GM12878 (cell line): Measurements from ENCODE around the gene COL17A1. TPM values are rescaled to one million over a fixed set of nuclear protein-coding genes. Genes with fewer than 3 reads are reported as not detected.

Experiments
- ATAC-seq: fragments of 200-7000 bp; cut with Tn5 transposase; 3 replicates; pipeline ENCODE4 v1.9.1; 2020; ENCODE audit warnings: mild to moderate bottlenecking, moderate library complexity
- BruUV-seq: library from RNA; stranded (reverse); fragments of 400-500 nt; replicated peaks from 2 replicates; lab custom pipeline; 2021; lab: Mats Ljungman, UMichigan
- CTCF ChIA-PET: fragments of 300-600 bp; sonication (Branson Sonifier 250); formaldehyde crosslinking; extraction: SDS; loops from one replicate; lab custom pipeline; 2021; ENCODE audit warnings: inconsistent platforms; lab: Yijun Ruan, JAX
- POLR2A ChIA-PET: fragments of 350-600 bp; formaldehyde crosslinking; extraction: SDS; loops from one replicate; lab custom pipeline; 2021; ENCODE audit warnings: inconsistent platforms; lab: Charles Lee
- RAD21 ChIA-PET: fragments of 300-600 bp; sonication (Branson Sonifier 250); formaldehyde crosslinking; loops from one replicate; lab custom pipeline; 2023; ENCODE audit warnings: antibody characterized with exemption; ENCODE audit not compliant: unreplicated experiment; lab: Charles Lee
- SMC1A ChIA-PET: fragments of 300-600 bp; sonication (Branson Sonifier 250); formaldehyde crosslinking; loops from one replicate; lab custom pipeline; 2023; ENCODE audit not compliant: unreplicated experiment, uncharacterized antibody; lab: Charles Lee
- DNase-seq: peaks from one replicate; pipeline ENCODE4 v3.0.0-alpha.2; 2011; ENCODE audit warnings: low read depth, low spot score
- FAIRE-seq: peaks from 3 replicates; lab custom pipeline; 2011; peaks lifted over from hg19 to GRCh38; lab: Jason Lieb, UNC
- H2AFZ ChIP-seq: 2 replicates; pipeline ENCODE4 v1.6.0; 2011; ENCODE audit warnings: low read depth, low read length, control low read depth; ENCODE audit not compliant: control insufficient read depth
- H3K27ac ChIP-seq: 2 replicates; pipeline ENCODE4 v1.5.1; 2011; ENCODE audit warnings: control low read depth; ENCODE audit not compliant: control insufficient read depth, insufficient read depth
- H3K27me3 ChIP-seq, 2 experiments: replicated peaks in 1 of 2; 2 replicates each; pipeline versions ENCODE4 v1.6.0 to v1.6.1; 2011; ENCODE audit warnings: low read length in 1 of 2; ENCODE audit not compliant: control insufficient read depth in 2 of 2, insufficient read depth in 2 of 2
- H3K36me3 ChIP-seq, 2 experiments: 2 replicates each; pipeline ENCODE4 v1.5.1; 2011; ENCODE audit warnings: low read length in 1 of 2; ENCODE audit not compliant: control insufficient read depth in 2 of 2, insufficient read depth in 2 of 2
- H3K4me1 ChIP-seq: 2 replicates; pipeline ENCODE4 v1.6.1; 2011; ENCODE audit warnings: mild to moderate bottlenecking, low read length, moderate library complexity, mixed read lengths; ENCODE audit not compliant: control insufficient read depth, insufficient read depth
- H3K4me2 ChIP-seq: 2 replicates; pipeline ENCODE4 v1.6.0; 2011; ENCODE audit warnings: control low read depth; ENCODE audit not compliant: control insufficient read depth, insufficient read depth
- H3K4me3 ChIP-seq: fragments of 200-600 bp; sonication (generic); 2 replicates; pipeline ENCODE4 v1.5.1; 2016
- H3K79me2 ChIP-seq: 2 replicates; pipeline ENCODE4 v1.6.0; 2011; ENCODE audit warnings: low read length; ENCODE audit not compliant: control insufficient read depth, insufficient read depth
- H3K9ac ChIP-seq: 2 replicates; pipeline ENCODE4 v1.8.0; 2011; ENCODE audit warnings: low read length, control low read depth, mixed read lengths; ENCODE audit not compliant: control insufficient read depth, insufficient read depth
- H3K9me3 ChIP-seq: replicated peaks from 3 replicates; pipeline ENCODE4 v1.5.1; 2011; ENCODE audit warnings: mild to moderate bottlenecking, low read length; ENCODE audit not compliant: control insufficient read depth, insufficient read depth
- H4K20me1 ChIP-seq: 2 replicates; pipeline ENCODE4 v1.6.0; 2011; ENCODE audit not compliant: control insufficient read depth, insufficient read depth
- BMI1 ChIP-seq: fragments of 450-650 bp; IDR thresholded peaks from 2 replicates; pipeline ENCODE4 v1.6.1; 2016; ENCODE audit warnings: mild to moderate bottlenecking, moderate library complexity, borderline replicate concordance
- E2F4 ChIP-seq: IDR thresholded peaks from 2 replicates; pipeline ENCODE4 v1.6.1; 2012; ENCODE audit warnings: low read depth, low read length, improper control_type of control experiment
- GABPA ChIP-seq: IDR thresholded peaks from 2 replicates; pipeline ENCODE4 v1.6.1; 2014; ENCODE audit warnings: antibody characterized with exemption, low read depth, mild to moderate bottlenecking, inconsistent platforms
- HDAC6 ChIP-seq: fragments of 200-600 bp; sonication (generic); IDR thresholded peaks from one replicate; pipeline ENCODE4 v1.8.0; 2017; ENCODE audit warnings: antibody characterized with exemption; ENCODE audit not compliant: unreplicated experiment
- HDGF ChIP-seq: fragments of 450-650 bp; IDR thresholded peaks from 2 replicates; pipeline ENCODE4 v1.6.1; 2016; ENCODE audit warnings: antibody characterized with exemption
- KDM1A ChIP-seq: fragments of 200-600 bp; sonication (generic); IDR thresholded peaks from 2 replicates; pipeline ENCODE4 v1.6.1; 2016; ENCODE audit warnings: borderline replicate concordance
- LARP7 ChIP-seq: fragments of 450-650 bp; IDR thresholded peaks from 2 replicates; pipeline ENCODE4 v1.6.1; 2017; ENCODE audit warnings: mild to moderate bottlenecking
- MEF2A ChIP-seq: IDR thresholded peaks from 2 replicates; pipeline ENCODE4 v1.6.1; 2011; ENCODE audit warnings: low read depth, mild to moderate bottlenecking, low read length, moderate library complexity; ENCODE audit not compliant: insufficient read depth
- PBX3 ChIP-seq: IDR thresholded peaks from 2 replicates; pipeline ENCODE4 v1.6.1; 2011; ENCODE audit warnings: mild to moderate bottlenecking, low read depth, low read length, moderate library complexity; ENCODE audit not compliant: insufficient replicate concordance
- POLR2AphosphoS2 ChIP-seq: IDR thresholded peaks from 2 replicates; pipeline ENCODE4 v1.6.1; 2011; ENCODE audit warnings: low read depth, mild to moderate bottlenecking, low read length, improper control_type of control experiment, moderate library complexity
- POLR2AphosphoS5 ChIP-seq: IDR thresholded peaks from 2 replicates; pipeline ENCODE4 v1.6.1; 2011; ENCODE audit warnings: mild to moderate bottlenecking, low read length, inconsistent platforms
- PRDM15 ChIP-seq: fragments of 450-650 bp; formaldehyde crosslinking; IDR thresholded peaks from 2 replicates; pipeline ENCODE4 v1.4.0; 2020; ENCODE audit warnings: mild to moderate bottlenecking, moderate library complexity
- SKIL ChIP-seq: fragments of 450-650 bp; IDR thresholded peaks from 2 replicates; pipeline ENCODE4 v1.6.1; 2017; ENCODE audit warnings: mild to moderate bottlenecking, low read depth, inconsistent platforms; ENCODE audit not compliant: poor library complexity, severe bottlenecking
- WGBS: methylation state at CpG from one replicate; pipeline ENCODE4 v1.1.6; 2016; ENCODE audit warnings: low lambda C conversion rate; ENCODE audit not compliant: insufficient replicate concordance, insufficient coverage; ENCODE audit errors: missing lambda C conversion rate; 5-methylcytosine and 5-hydroxymethylcytosine counted together
- in situ Hi-C: fragments of 300-500 bp; cut with MboI; formaldehyde crosslinking; loops from 9 replicates; pipeline ENCODE4 v1.14.3; 2018; ENCODE audit warnings: mixed read lengths
- intact Hi-C: fragments of 100-400 bp; cut with micrococcal nuclease; formaldehyde crosslinking; loops from one replicate; pipeline ENCODE4 v1.14.2; 2022; ENCODE audit not compliant: unreplicated experiment
- polyA plus RNA-seq, 11 experiments: library from polyadenylated mRNA; depleted of rRNA in 4 of 11; unstranded in 6 of 11; stranded (reverse) in 5 of 11; fragments of >200 nt; fragmentation: Nextera tagmentation in 4 of 11; fragmentation: Illumina TruSeq in 1 of 11; extraction: Ambion mirVana in 4 of 11; extraction: Trizol in 1 of 11; gene quantifications; 1 replicate in 1 of 11; 2 replicates in 10 of 11; pipeline versions ENCODE4 v1.2.1 to v1.2.3, GENCODE V29; 2011 to 2016; ENCODE audit warnings: inconsistent platforms in 2 of 11, missing spikeins in 2 of 11, low read depth in 1 of 11
- total RNA-seq, 4 experiments: library from RNA; depleted of rRNA in 3 of 4; stranded (reverse); fragments of >200 nt in 3 of 4; fragmentation: Illumina TruSeq in 1 of 4; extraction: Trizol in 1 of 4; gene quantifications; 2 replicates each; pipeline versions ENCODE4 v1.2.1 to v1.2.3, GENCODE V29; 2013 to 2021

The COL17A1 gene
- total and polyA plus RNA-seq, 10 of the 15 experiments (the other 5 are each of a cell fraction or from before 2014, with no cell fraction given) = 0.08 to 0.22 TPM; not detected in 8

GRCh38 chr10:104016661-104017060, 69.0 kb downstream of the COL17A1 start:
- no peak overlapping the region for H2AFZ ChIP-seq
- H3K4me3 ChIP-seq = no peak overlapping the region
- 100% methylated on average over 1 of the region's 1 CpG for WGBS
- ChIA-PET RAD21 (no interaction called here), CTCF (interaction anchor here (0.6 to 2.9 kb wide), 4 partner anchors 10 to 601 kb away, joined by 3 to 12 read pairs (median 6); partner anchors contain the start of gene SFR1), SMC1A (interaction anchor here (0.6 kb wide), 1 partner anchor 166 kb away, joined by 4 read pairs; no protein-coding TSS in a partner anchor), POLR2A (interaction anchor here (0.9 to 1.6 kb wide), 2 partner anchors 10 to 13 kb away, joined by 3 read pairs; no protein-coding TSS in a partner anchor)
- in situ Hi-C loops = no loop called here
- BruUV-seq = no TSS peak
- no peaks in the 10 kb centered on the region for H3K79me2 ChIP-seq
- no peaks in the 10 kb centered on the region for H3K4me1 ChIP-seq
- H3K36me3 ChIP-seq = peaks cover 2 to 16% of the 10 kb centered on the region in 2 experiments
- FAIRE-seq = no peak
- DNase-seq = no peak
- H3K9me3 ChIP-seq = no peaks in the 10 kb centered on the region
- H4K20me1 ChIP-seq = no peaks in the 10 kb centered on the region
- H3K9ac ChIP-seq = no peak overlapping the region
- H3K27me3 ChIP-seq = no peaks in the 10 kb centered on the region
- H3K4me2 ChIP-seq = no peak overlapping the region
- no peak overlapping the region for H3K27ac ChIP-seq
- no peak for ATAC-seq
- intact Hi-C loops = no loop called here
- no peak for TF ChIP-seq E2F4
- no peak for TF ChIP-seq MEF2A
- TF ChIP-seq SKIL = no peak
- TF ChIP-seq KDM1A = no peak
- TF ChIP-seq PRDM15 = no peak
- no peak for TF ChIP-seq POLR2AphosphoS5
- TF ChIP-seq LARP7 = no peak
- no peak for TF ChIP-seq BMI1
- TF ChIP-seq POLR2AphosphoS2 = no peak
- TF ChIP-seq GABPA = no peak
- TF ChIP-seq HDGF = no peak
- TF ChIP-seq HDAC6 = no peak
- TF ChIP-seq PBX3 = no peak
